Natural killer cell (primary cell): ENCODE results near the gene RFX7. TPM values are rescaled to one million over a fixed set of nuclear protein-coding genes. Genes with fewer than 3 reads are reported as not detected.

Experiments
- ATAC-seq, 3 donors: fragments of 150-1000 bp in 2 of 3; fragments of 200-7000 bp in 1 of 3; cut with Tn5 transposase; 1 replicate in 1 of 3; 2 replicates in 2 of 3; pipeline ENCODE4 v1.10.0; 2021; ENCODE audit warnings: mild to moderate bottlenecking in 2 of 3, moderate library complexity in 2 of 3
- DNase-seq, 2 donors: peaks; one replicate each; pipeline versions ENCODE4 v3.0.0 to v3.0.0-alpha.2; 2013 to 2021; ENCODE audit warnings: mixed read lengths in 1 of 2
- H3K27ac ChIP-seq: one replicate; pipeline ENCODE4 v1.5.1; 2013; ENCODE audit warnings: mild to moderate bottlenecking, low read length
- H3K27me3 ChIP-seq: one replicate; pipeline ENCODE4 v1.6.1; 2013; ENCODE audit warnings: low read length; ENCODE audit not compliant: control insufficient read depth, insufficient read depth
- H3K36me3 ChIP-seq: one replicate; pipeline ENCODE4 v1.6.1; 2013; ENCODE audit warnings: low read length; ENCODE audit not compliant: control insufficient read depth, insufficient read depth
- H3K4me1 ChIP-seq: one replicate; pipeline ENCODE4 v1.6.1; 2013; ENCODE audit warnings: low read length; ENCODE audit not compliant: control insufficient read depth, insufficient read depth
- H3K4me3 ChIP-seq: one replicate; pipeline ENCODE4 v1.5.1; 2013; ENCODE audit warnings: low read length
- H3K9me3 ChIP-seq: one replicate; pipeline ENCODE4 v1.6.1; 2013; ENCODE audit warnings: low read length; ENCODE audit not compliant: control insufficient read depth, insufficient read depth
- H3K27ac Mint-ChIP-seq, 2 donors: one replicate each; pipeline ENCODE4 v1.8.0; 2022; ENCODE audit warnings: mild to moderate bottlenecking in 2 of 2, mixed read lengths in 2 of 2, moderate library complexity in 1 of 2
- H3K27me3 Mint-ChIP-seq, 2 donors: one replicate each; pipeline ENCODE4 v1.8.0; 2022; ENCODE audit warnings: low read depth in 2 of 2, mixed read lengths in 2 of 2
- H3K36me3 Mint-ChIP-seq: one replicate; pipeline ENCODE4 v1.8.0; 2022; ENCODE audit warnings: mixed read lengths
- H3K4me1 Mint-ChIP-seq, 2 donors: one replicate each; pipeline ENCODE4 v1.8.0; 2022; ENCODE audit warnings: mixed read lengths in 2 of 2
- H3K4me3 Mint-ChIP-seq: one replicate; pipeline ENCODE4 v1.8.0; 2022; ENCODE audit warnings: mild to moderate bottlenecking, moderate library complexity, mixed read lengths
- H3K9me3 Mint-ChIP-seq, 2 donors: one replicate each; pipeline ENCODE4 v1.8.0; 2022; ENCODE audit warnings: mixed read lengths in 2 of 2
- WGBS: methylation state at CpG from one replicate; pipeline ENCODE4 v1.1.7; 2013; ENCODE audit warnings: missing lambda C conversion rate; ENCODE audit not compliant: insufficient coverage; 5-methylcytosine and 5-hydroxymethylcytosine counted together
- intact Hi-C: fragments of 100-400 bp; cut with micrococcal nuclease; formaldehyde crosslinking; loops from one replicate; pipeline ENCODE4 v1.14.2; 2022
- total RNA-seq, 4 donors: library from RNA; stranded (reverse); fragments of 120-200 nt in 1 of 4; gene quantifications; one replicate each; pipeline versions ENCODE4 v1.2.3 to v1.2.4, GENCODE V29; 2013 to 2022
- TF ChIP-seq, protein P1 (sequence below): fragments of 200-600 bp; IDR thresholded peaks from one replicate; pipeline ENCODE4 v1.8.0; 2022; ENCODE audit warnings: antibody characterized with exemption

RFX7 gene
- total RNA-seq, 3 donors from 2014 or later (not counting 1 experiment from before 2014, with no cell fraction given): 25.0 to 37.4 (median 33.8) TPM

DNA sequence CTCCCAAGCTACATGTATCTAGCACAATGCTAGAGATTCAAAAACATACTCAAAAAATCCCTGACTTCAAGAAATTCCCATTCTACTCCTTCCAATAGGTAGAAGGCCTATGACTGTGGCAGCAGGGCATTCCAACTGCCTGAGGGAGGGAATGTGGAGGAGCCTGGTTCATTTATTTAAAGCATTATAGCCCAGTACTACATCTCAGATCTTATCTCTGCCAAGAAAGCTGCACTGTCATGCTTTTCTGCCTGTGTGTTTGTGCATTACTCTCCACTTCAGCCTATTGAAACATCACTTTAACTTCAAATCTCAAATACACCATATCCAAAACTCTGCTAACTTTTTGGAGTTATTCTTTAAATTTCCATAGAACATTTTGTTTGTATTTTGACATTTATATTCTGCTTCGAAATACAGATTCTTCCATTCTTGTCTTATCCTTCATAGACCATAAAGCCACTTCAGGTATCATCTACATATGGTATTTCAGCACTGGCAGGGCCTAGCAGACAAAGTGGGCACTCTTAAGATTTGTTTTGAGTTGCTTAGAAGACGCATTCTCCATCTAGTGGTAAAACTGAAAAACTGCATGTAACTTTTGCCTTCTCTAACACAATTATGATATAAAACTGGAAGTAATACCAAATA, 191.2 kb downstream of the RFX7 start:
- DNase-seq (peak in 1 of 2 donors; percentile 66), ATAC-seq (peak; percentile 50 to 66 (median 52))
- no peak overlapping the region for H3K4me3 Mint-ChIP-seq
- no peaks in the 10 kb centered on the region for H3K4me1 Mint-ChIP-seq
- no CpG with 5 or more reads among the region's 2 CpGs for WGBS
- H3K27ac Mint-ChIP-seq: no peak overlapping the region
- H3K27ac ChIP-seq: no peak overlapping the region
- no peaks in the 10 kb centered on the region for H3K27me3 ChIP-seq
- H3K4me1 ChIP-seq: no peaks in the 10 kb centered on the region
- H3K4me3 ChIP-seq: no peak overlapping the region
- no peaks in the 10 kb centered on the region for H3K27me3 Mint-ChIP-seq
- H3K36me3 Mint-ChIP-seq: no peaks in the 10 kb centered on the region
- TF ChIP-seq, protein P1, sequence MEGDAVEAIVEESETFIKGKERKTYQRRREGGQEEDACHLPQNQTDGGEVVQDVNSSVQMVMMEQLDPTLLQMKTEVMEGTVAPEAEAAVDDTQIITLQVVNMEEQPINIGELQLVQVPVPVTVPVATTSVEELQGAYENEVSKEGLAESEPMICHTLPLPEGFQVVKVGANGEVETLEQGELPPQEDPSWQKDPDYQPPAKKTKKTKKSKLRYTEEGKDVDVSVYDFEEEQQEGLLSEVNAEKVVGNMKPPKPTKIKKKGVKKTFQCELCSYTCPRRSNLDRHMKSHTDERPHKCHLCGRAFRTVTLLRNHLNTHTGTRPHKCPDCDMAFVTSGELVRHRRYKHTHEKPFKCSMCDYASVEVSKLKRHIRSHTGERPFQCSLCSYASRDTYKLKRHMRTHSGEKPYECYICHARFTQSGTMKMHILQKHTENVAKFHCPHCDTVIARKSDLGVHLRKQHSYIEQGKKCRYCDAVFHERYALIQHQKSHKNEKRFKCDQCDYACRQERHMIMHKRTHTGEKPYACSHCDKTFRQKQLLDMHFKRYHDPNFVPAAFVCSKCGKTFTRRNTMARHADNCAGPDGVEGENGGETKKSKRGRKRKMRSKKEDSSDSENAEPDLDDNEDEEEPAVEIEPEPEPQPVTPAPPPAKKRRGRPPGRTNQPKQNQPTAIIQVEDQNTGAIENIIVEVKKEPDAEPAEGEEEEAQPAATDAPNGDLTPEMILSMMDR: peak; percentile 73
- intact Hi-C loops: no loop called here
- no peaks in the 10 kb centered on the region for H3K9me3 Mint-ChIP-seq
- H3K9me3 ChIP-seq: no peaks in the 10 kb centered on the region
- no peaks in the 10 kb centered on the region for H3K36me3 ChIP-seq

DNA sequence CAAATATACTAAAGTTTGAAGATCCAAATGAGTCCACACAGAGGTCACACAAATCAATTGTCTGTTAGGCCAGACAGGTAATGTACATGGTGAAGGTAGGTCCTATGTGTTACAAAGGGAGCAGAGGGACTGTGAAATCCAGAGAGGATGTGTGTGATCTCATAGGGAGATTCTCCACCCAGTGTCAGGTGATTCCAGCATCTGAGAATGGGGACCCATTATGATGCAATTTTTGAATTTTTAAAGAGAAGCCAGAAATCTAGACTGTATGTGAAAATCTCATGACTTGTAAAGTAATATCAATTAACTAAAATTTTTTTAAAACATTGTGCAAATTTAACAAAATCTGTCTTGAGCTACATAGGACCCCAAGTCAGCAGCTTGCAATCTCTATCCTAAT, 192.0 kb downstream of the RFX7 start:
- Histone ChIP-seq H3K27ac (no peak overlapping the region), H3K9me3 (no peaks in the 10 kb centered on the region), H3K27me3 (no peaks in the 10 kb centered on the region), H3K4me1 (no peaks in the 10 kb centered on the region), H3K4me3 (no peak overlapping the region), H3K36me3 (no peaks in the 10 kb centered on the region)
- intact Hi-C loops: no loop called here
- H3K4me1 Mint-ChIP-seq: no peaks in the 10 kb centered on the region
- no peaks in the 10 kb centered on the region for H3K9me3 Mint-ChIP-seq
- ATAC-seq (no peak), DNase-seq (no peak)
- H3K36me3 Mint-ChIP-seq: no peaks in the 10 kb centered on the region
- H3K27ac Mint-ChIP-seq: no peak overlapping the region
- TF ChIP-seq, protein P1: no peak
- H3K4me3 Mint-ChIP-seq: no peak overlapping the region
- peaks cover 0 to 2% of the 10 kb centered on the region in 2 donors for H3K27me3 Mint-ChIP-seq

DNA sequence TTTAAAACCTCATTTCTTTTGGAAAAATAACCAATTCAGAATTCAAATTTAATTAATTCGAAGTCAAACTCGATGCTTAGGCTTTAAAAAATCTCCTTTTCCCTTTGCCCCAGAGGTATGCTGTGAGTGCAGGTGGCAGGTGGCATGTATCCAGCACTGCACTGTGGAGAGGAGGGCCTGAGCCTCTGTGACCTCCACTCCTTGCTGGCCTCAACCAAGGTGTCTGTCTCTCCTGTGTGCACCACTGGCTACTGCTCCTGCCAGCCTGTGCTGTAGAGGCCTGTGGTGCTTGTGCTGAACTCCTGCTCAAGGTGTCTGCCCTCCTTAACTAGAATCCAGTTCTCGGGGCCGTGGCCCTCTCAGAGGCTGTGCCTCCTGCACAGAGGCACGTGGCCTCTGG, 194.1 kb downstream of the RFX7 start:
- no peak overlapping the region for H3K27ac Mint-ChIP-seq
- no peaks in the 10 kb centered on the region for H3K4me1 Mint-ChIP-seq
- H3K27me3 Mint-ChIP-seq: peaks cover 0 to 5% of the 10 kb centered on the region in 2 donors
- no peaks in the 10 kb centered on the region for H3K4me1 ChIP-seq
- H3K36me3 ChIP-seq: no peaks in the 10 kb centered on the region
- no peaks in the 10 kb centered on the region for H3K27me3 ChIP-seq
- H3K4me3 Mint-ChIP-seq: no peak overlapping the region
- ATAC-seq (no peak), DNase-seq (no peak)
- H3K27ac ChIP-seq: no peak overlapping the region
- intact Hi-C loops: no loop called here
- H3K9me3 Mint-ChIP-seq: no peaks in the 10 kb centered on the region
- H3K9me3 ChIP-seq: no peaks in the 10 kb centered on the region
- 91% methylated on average over 5 of the region's 5 CpGs for WGBS
- no peaks in the 10 kb centered on the region for H3K36me3 Mint-ChIP-seq
- H3K4me3 ChIP-seq: no peak overlapping the region
- TF ChIP-seq, protein P1: no peak

DNA sequence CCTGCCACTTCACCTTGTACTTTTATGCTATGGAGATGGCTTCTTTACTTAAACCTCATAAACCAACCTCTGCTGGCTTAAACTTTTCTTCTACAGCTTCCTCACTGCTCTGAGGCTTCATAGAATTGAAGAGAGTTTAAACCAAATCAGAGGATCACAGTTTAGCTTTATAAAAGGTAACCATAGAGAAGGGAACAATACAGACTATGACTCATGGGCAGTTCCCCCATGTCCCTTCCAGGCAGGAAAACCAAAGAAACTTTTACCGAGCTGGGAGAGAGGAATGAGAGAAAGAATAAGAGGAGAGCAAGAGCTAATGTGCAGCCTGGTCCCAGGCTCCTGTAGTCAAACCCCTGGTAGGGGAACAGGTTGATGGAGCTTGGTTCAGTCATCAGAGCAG, 196.3 kb downstream of the RFX7 start:
- WGBS: 100% methylated on average over 1 of the region's 1 CpG
- peaks cover 0 to 11% of the 10 kb centered on the region in 2 donors for H3K27me3 Mint-ChIP-seq
- no peaks in the 10 kb centered on the region for H3K9me3 Mint-ChIP-seq
- H3K36me3 Mint-ChIP-seq: no peaks in the 10 kb centered on the region
- ATAC-seq: no peak
- Histone ChIP-seq H3K27ac (no peak overlapping the region), H3K4me3 (no peak overlapping the region), H3K36me3 (no peaks in the 10 kb centered on the region), H3K4me1 (peaks cover 6% of the 10 kb centered on the region), H3K27me3 (no peaks in the 10 kb centered on the region), H3K9me3 (no peaks in the 10 kb centered on the region)
- TF ChIP-seq, protein P1: no peak
- no peak for DNase-seq
- no peak overlapping the region for H3K4me3 Mint-ChIP-seq
- peaks cover 19 to 21% of the 10 kb centered on the region in 2 donors for H3K4me1 Mint-ChIP-seq
- H3K27ac Mint-ChIP-seq: no peak overlapping the region
- intact Hi-C loops: no loop called here
